ENCODE measurements around the gene CHDH. TPM values are rescaled to one million over a fixed set of nuclear protein-coding genes. Genes with fewer than 3 reads are reported as not detected.

CHDH gene
- total and polyA plus RNA-seq, 12 donors: 0.29 to 17.5 (median 2.2) TPM

GRCh38 chr3:53812434-53812833, 33.8 kb downstream of the CHDH start:
- WGBS, 2 donors: 71 to 76% methylated on average over 4 of the region's 4 CpGs
- no peak for DNase-seq
- intact Hi-C loops (cut with DNase I): no loop called here

DNA sequence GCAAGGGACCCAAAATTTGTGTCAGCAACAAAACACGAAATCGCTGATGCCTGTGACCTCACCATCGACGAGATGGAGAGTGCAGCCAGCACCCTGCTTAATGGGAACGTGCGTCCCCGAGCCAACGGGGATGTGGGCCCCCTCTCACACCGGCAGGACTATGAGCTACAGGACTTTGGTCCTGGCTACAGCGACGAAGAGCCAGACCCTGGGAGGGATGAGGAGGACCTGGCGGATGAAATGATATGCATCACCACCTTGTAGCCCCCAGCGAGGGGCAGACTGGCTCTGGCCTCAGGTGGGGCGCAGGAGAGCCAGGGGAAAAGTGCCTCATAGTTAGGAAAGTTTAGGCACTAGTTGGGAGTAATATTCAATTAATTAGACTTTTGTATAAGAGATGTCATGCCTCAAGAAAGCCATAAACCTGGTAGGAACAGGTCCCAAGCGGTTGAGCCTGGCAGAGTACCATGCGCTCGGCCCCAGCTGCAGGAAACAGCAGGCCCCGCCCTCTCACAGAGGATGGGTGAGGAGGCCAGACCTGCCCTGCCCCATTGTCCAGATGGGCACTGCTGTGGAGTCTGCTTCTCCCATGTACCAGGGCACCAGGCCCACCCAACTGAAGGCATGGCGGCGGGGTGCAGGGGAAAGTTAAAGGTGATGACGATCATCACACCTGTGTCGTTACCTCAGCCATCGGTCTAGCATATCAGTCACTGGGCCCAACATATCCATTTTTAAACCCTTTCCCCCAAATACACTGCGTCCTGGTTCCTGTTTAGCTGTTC, 34.9 kb downstream of the CHDH start:
- 91 to 93% methylated on average over 24 of the region's 24 CpGs for WGBS, 2 donors

More at GRCh38 chr3:53812434-53812833, 33.8 kb downstream of the CHDH start:
- Histone ChIP-seq H3K9me3 (no peaks in the 10 kb centered on the region), H3K36me3 (no peaks in the 10 kb centered on the region), H3K4me3 (no peak overlapping the region), H3K27me3 (peaks cover 0 to 6% (median 0%) of the 10 kb centered on the region in 7 donors), H3K4me1 (peaks cover 0 to 4% (median under 1%) of the 10 kb centered on the region in 9 donors), H3K27ac (no peak overlapping the region)
- ATAC-seq: no peak
- TF ChIP-seq, protein P1, sequence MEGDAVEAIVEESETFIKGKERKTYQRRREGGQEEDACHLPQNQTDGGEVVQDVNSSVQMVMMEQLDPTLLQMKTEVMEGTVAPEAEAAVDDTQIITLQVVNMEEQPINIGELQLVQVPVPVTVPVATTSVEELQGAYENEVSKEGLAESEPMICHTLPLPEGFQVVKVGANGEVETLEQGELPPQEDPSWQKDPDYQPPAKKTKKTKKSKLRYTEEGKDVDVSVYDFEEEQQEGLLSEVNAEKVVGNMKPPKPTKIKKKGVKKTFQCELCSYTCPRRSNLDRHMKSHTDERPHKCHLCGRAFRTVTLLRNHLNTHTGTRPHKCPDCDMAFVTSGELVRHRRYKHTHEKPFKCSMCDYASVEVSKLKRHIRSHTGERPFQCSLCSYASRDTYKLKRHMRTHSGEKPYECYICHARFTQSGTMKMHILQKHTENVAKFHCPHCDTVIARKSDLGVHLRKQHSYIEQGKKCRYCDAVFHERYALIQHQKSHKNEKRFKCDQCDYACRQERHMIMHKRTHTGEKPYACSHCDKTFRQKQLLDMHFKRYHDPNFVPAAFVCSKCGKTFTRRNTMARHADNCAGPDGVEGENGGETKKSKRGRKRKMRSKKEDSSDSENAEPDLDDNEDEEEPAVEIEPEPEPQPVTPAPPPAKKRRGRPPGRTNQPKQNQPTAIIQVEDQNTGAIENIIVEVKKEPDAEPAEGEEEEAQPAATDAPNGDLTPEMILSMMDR (IDR thresholded peaks at IDR 0.05): no peak

DNA sequence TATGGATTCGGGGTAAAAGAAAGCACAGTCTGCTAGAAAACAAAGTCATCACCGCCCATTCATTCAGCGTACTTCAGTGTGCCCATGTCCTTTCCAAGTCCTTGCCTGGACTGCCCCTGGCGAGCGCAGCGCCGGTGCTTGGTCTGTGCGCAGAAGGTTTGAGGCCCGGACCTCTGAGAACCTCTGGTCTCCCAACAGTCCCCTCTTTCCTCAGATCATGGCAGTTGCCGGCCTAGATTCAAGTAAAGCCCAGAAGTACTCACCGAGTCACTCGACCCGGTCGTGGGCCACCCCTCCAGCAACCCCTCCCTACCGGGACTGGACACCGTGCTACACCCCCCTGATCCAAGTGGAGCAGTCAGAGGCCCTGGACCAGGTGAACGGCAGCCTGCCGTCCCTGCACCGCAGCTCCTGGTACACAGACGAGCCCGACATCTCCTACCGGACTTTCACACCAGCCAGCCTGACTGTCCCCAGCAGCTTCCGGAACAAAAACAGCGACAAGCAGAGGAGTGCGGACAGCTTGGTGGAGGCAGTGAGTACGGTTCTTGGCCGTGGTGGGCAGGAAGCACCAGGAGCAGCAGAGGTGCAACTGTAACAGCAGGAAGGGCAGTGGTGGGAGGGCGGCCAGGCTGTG, 36.3 kb downstream of the CHDH start:
- no peak overlapping the region for H3K4me3 ChIP-seq
- peaks cover 0 to 18% (median 9%) of the 10 kb centered on the region in 9 donors for H3K4me1 ChIP-seq
- no peak overlapping the region for H3K27ac ChIP-seq
- ATAC-seq (no peak), DNase-seq (no peak)
- H3K9me3 ChIP-seq: no peaks in the 10 kb centered on the region
- no peaks in the 10 kb centered on the region for H3K36me3 ChIP-seq
- intact Hi-C loops (cut with DNase I): no loop called here
- TF ChIP-seq, protein P1 (IDR thresholded peaks at IDR 0.05): no peak
- peaks cover 0 to 6% (median 0%) of the 10 kb centered on the region in 7 donors for H3K27me3 ChIP-seq
- WGBS, 2 donors: 85 to 87% methylated on average over 28 of the region's 28 CpGs

More for the DNA sequence above, 34.9 kb downstream of the CHDH start:
- no peak overlapping the region for H3K4me3 ChIP-seq
- TF ChIP-seq, protein P1 (IDR thresholded peaks at IDR 0.05): no peak
- peaks cover 0 to 6% (median 0%) of the 10 kb centered on the region in 7 donors for H3K27me3 ChIP-seq
- H3K4me1 ChIP-seq: peaks cover 0 to 15% (median 9%) of the 10 kb centered on the region in 9 donors
- DNase-seq: no peak
- H3K27ac ChIP-seq: no peak overlapping the region
- H3K9me3 ChIP-seq: no peaks in the 10 kb centered on the region
- intact Hi-C loops (cut with DNase I): no loop called here
- H3K36me3 ChIP-seq: no peaks in the 10 kb centered on the region
- no peak for ATAC-seq

GRCh38 chr3:53809267-53809666, 37.0 kb downstream of the CHDH start:
- Histone ChIP-seq H3K27me3 (peaks cover 0 to 6% (median 0%) of the 10 kb centered on the region in 7 donors), H3K9me3 (no peaks in the 10 kb centered on the region), H3K36me3 (no peaks in the 10 kb centered on the region), H3K4me1 (peaks cover 0 to 21% (median 9%) of the 10 kb centered on the region in 9 donors), H3K27ac (no peak overlapping the region), H3K4me3 (no peak overlapping the region)
- WGBS, 2 donors: 81 to 91% methylated on average over 12 of the region's 12 CpGs
- TF ChIP-seq, protein P1 (IDR thresholded peaks at IDR 0.05): no peak
- intact Hi-C loops (cut with DNase I): no loop called here
- DNase-seq (no peak), ATAC-seq (no peak)
